ENCODE measurements around the gene GBX2. TPM values are rescaled to one million over a fixed set of nuclear protein-coding genes. Genes with fewer than 3 reads are reported as not detected.
A peak's percentile ranks its signal among the peaks of the same experiment; 100 is the strongest.

GBX2 gene
- total RNA-seq, 1 experiment from 2014 or later, result 5.9 TPM

DNA sequence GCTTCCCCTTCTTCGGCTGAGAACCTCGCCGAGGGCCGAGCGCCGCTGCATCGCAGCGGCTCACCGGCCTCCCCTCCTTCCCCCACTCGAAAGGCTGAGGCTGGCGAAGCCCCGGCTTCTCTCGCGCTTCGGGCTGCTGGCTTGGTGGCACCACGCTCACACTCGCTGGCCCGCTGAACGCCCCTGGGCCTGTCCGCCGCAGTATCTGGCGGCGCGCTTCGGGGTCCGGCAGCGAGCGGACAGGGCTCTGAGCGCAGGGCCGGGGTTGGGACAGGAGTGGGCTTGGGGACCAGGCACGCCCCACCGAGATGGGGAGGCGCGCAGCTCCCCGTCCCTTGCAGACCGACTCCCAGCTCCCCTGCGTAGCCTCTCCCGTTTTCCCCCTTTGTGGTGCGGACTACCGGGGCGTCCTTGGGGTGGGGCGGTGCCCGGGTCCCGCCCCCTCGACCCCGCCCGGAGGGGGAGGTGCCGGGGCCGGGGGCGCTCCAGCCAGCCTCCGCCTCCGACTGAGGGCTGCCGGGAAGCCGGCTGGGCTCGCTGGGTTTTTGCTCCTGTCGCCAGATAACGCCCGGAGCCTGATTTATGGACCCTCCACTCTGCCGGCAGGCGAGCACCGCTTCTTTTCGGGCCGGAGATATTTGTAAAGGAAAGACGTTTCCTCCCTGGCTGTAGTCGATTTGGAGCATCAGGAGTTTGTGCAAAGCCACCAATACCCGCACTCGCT, 3.8 kb downstream of the GBX2 start (continued):
- TF ChIP-seq CEBPB (IDR thresholded peaks at IDR 0.05; ENCODE audit: low read depth), result no peak
- no peak for TF ChIP-seq RAD21 (IDR thresholded peaks at IDR 0.05; ENCODE audit: low read depth)
- TF ChIP-seq ZFX (IDR thresholded peaks at IDR 0.05), result peak; percentile 61
- no peak for TF ChIP-seq SP1 (IDR thresholded peaks at IDR 0.05; ENCODE audit: low read depth)

- Histone ChIP-seq H3K27me3 (ENCODE audit: insufficient read depth, low read length) (no peaks in the 10 kb centered on the region), H4K20me1 (ENCODE audit: insufficient read depth) (no peaks in the 10 kb centered on the region), H3K4me1 (ENCODE audit: control insufficient read depth in 1 of 2, insufficient read depth in 2 of 2, low read length in 2 of 2) (peaks cover 0 to 21% of the 10 kb centered on the region in 2 experiments; a peak in 1 of 4 replicates), H3K36me3 (ENCODE audit: control insufficient read depth in 1 of 2, insufficient read depth in 2 of 2, low read length in 2 of 2) (no peaks in the 10 kb centered on the region), H3K79me2 (ENCODE audit: insufficient read depth, low read length) (peaks cover 6% of the 10 kb centered on the region; the same call in 1 of the 2 replicates), H3K27ac (ENCODE audit: low read depth, low read length) (peak overlapping the region; percentile 82), H3K4me2 (ENCODE audit: low read length) (peak overlapping the region; percentile 79), H3K9me2 (ENCODE audit: insufficient read depth) (no peaks in the 10 kb centered on the region), H3K9me3 (ENCODE audit: control insufficient read depth in 1 of 2, insufficient read depth in 1 of 2, low read depth in 1 of 2, low read length in 2 of 2) (no peaks in the 10 kb centered on the region), H2AFZ (ENCODE audit: low read depth, low read length, poor library complexity, severe bottlenecking) (no peak overlapping the region), H3K9ac (ENCODE audit: low read length) (peak overlapping the region; percentile 57), H3K4me3 (replicated peaks in 1 of 2; ENCODE audit: low read depth in 1 of 2, low read length in 2 of 2) (peak overlapping the region; percentile 51 to 63)
- ChIA-PET CTCF (interaction anchor here (1.9 kb wide), 1 partner anchor 20 kb away, joined by 6 read pairs; no protein-coding TSS in a partner anchor), POLR2A (no interaction called here), RAD21 (ENCODE audit: low non-redundant PET in 1 of 2, low total read pairs in 2 of 2, uncharacterized antibody in 2 of 2, unreplicated experiment in 2 of 2) (no interaction called here)
- no peak for DNase-seq (ENCODE audit: low read depth, low spot score)
- intact Hi-C loops (cut with micrococcal nuclease), result no loop called here
- TF ChIP-seq ZNF274 (IDR thresholded peaks at IDR 0.05; ENCODE audit: low read depth, low read length) (no peak), ZFX (IDR thresholded peaks at IDR 0.05) (no peak)
- ATAC-seq, result no peak
- BruUV-seq (replicated peaks), result no TSS peak
Measured at GRCh38 chr2:236163471-236164200, 4.5 kb downstream of the GBX2 start.
